NCI-H345 treated with DMSO at 0.1 percent for 48 hours (cell line): ENCODE results near the gene INAVA.

Source experiments
- DNase-seq: peaks from one replicate; lab custom pipeline; 2025; ENCODE audit not compliant: unreplicated experiment; lab: John Stamatoyannopoulos, UW

Gene INAVA

GRCh38 chr1:200874694-200875093 is 20.0 kb upstream of the INAVA start:
- no peak for DNase-seq

- no peak for DNase-seq
These were observed 19.3 kb upstream of the INAVA start for GRCh38 chr1:200875416-200875815.

GRCh38 chr1:200877010-200877409 is 17.7 kb upstream of the INAVA start:
- no peak for DNase-seq

- DNase-seq, result no peak
These were observed 16.7 kb upstream of the INAVA start for GRCh38 chr1:200877839-200878551.

GRCh38 chr1:200880212-200880611 is 14.5 kb upstream of the INAVA start:
- DNase-seq, result no peak

- DNase-seq, result no peak
These were observed 11.6 kb upstream of the INAVA start for GRCh38 chr1:200883118-200883517.

- DNase-seq, result no peak
These were observed 8.9 kb upstream of the INAVA start for GRCh38 chr1:200885623-200886402.

- no peak for DNase-seq
These were observed 8.1 kb upstream of the INAVA start for GRCh38 chr1:200886594-200886993.

- no peak for DNase-seq
These were observed 7.7 kb upstream of the INAVA start for GRCh38 chr1:200887036-200887435.

- no peak for DNase-seq
These were observed 6.8 kb upstream of the INAVA start for GRCh38 chr1:200887772-200888348.

- DNase-seq, result no peak
These were observed 6.3 kb upstream of the INAVA start for GRCh38 chr1:200888349-200888838.

GRCh38 chr1:200889571-200889970 is 5.1 kb upstream of the INAVA start:
- no peak for DNase-seq

- DNase-seq, result no peak
These were observed 4.7 kb upstream of the INAVA start for GRCh38 chr1:200890027-200890426.

GRCh38 chr1:200890818-200891773 is 3.6 kb upstream of the INAVA start:
- DNase-seq, result no peak

GRCh38 chr1:200891774-200892157 is 2.9 kb upstream of the INAVA start:
- DNase-seq, result no peak

- no peak for DNase-seq
These were observed 2.2 kb upstream of the INAVA start for GRCh38 chr1:200892546-200892945.

- DNase-seq, result no peak
These were observed 1.7 kb upstream of the INAVA start for GRCh38 chr1:200892958-200893357.

GRCh38 chr1:200893411-200893901 is 1.2 kb upstream of the INAVA start:
- no peak for DNase-seq

GRCh38 chr1:200895443-200895789 is 716 bp downstream of the INAVA start:
- no peak for DNase-seq

GRCh38 chr1:200895801-200896530 is 1.3 kb downstream of the INAVA start:
- no peak for DNase-seq
